NCI-H526 (cell line): ENCODE data around the gene CHRM3.

Experiments used
- DNase-seq, 2 experiments: peaks; one replicate each; lab custom pipeline; 2025; lab: John Stamatoyannopoulos, UW

Gene CHRM3

DNA sequence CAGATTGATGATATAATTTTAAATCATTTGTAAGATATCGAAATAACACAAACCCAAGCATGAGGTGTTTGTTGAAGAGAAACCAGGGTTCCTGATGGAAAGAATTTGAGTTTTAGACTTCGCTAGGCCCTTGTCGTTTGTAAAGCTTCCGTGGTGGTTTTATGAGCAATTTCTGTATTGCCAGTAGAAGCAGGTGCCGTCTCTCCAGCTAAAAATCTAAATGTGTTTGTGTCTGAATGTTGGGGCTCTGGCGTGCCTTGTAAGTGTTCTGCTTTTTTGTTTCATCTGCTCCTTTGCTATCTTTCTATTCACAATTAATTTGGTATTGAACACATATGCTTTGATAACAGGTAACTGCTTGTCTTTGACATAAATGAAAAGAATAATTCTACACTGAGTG lies 27.5 kb downstream of the CHRM3 start:
- DNase-seq: no peak

DNA sequence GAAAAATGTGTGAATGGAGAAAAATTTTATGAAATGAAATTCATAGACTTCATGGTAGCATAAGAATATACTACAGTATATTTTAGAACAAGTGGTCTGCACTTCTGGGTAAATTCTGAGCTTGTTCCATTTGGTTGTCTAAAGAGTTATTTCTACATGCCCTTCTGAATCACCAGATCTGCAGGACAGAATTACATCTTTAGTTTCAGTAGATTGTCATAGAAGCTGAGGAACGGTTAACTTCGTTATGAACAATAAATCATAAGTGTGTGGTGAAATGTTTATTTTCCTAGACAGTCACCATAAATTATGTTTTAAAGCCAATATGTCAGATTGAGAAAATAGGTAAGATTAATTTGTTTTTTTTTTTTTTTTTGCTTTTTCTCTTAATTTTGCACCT lies 30.9 kb downstream of the CHRM3 start:
- no peak for DNase-seq

DNA sequence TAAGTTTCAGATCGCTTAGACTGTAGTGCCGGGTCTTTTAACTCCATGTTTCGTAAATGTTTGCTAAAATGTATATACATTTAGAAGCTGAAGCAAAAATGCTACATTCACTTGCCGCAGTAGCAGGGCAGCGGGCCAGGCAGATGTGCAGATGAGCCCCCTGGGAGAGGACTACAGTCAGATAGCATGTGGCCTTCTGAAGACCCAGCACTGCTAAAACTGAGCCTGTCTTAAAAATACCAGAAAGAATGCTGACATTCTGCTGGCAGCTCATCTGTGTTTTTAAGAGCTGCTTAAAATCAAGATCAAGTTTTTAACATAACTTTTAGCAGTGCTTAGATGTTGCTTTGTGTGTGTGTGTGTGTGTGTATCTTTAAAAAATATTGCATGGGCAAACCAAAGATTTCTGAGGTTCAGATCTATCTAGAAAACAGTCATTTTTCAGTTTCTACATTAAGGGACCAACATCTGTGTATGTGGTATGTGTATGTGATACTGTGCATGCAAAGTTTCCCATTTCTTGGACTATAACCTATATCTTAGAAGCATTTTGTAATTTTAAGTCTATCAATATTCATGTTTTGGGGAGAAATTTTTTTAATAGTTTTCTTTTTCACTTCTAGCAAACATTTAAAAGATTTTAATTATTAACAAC lies 31.7 kb downstream of the CHRM3 start:
- DNase-seq: no peak

DNA sequence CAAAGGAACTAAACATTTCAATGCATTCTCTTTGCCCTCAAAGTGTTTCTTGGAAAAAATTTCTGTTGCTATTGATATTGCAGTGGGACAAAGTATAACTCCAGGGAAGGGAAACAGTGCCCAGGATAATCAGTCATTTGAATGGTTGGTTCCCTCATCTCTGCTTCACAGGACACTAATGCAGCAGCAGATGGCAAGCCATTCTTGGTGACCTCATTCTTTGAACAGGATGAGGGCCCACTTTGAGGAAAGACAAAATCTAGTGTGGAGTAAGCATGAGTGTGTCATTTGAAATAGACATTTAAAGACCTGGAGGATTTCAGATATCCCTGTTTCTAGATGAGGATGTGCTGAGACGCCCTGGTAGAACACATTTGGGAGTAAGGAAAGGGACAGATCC lies 32.3 kb downstream of the CHRM3 start:
- DNase-seq: no peak

DNA sequence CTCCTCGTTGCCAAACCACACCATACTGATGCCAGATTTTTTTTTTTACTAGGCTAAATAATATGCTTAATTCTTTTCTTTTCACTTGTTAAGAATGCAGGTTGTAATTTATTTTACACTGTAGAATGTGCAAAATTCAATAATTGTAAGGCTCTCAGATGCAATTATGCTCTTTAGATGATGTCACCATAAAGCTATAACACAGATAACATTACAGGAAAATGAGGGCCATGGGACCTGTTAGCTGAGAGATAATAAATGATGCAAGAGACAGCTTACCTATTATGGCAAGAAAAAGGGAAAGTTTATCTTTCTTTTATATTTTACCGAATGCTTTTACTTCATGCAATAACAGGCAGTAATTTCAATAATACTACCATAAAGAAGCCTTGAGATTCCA lies 35.4 kb downstream of the CHRM3 start:
- no peak for DNase-seq

DNA sequence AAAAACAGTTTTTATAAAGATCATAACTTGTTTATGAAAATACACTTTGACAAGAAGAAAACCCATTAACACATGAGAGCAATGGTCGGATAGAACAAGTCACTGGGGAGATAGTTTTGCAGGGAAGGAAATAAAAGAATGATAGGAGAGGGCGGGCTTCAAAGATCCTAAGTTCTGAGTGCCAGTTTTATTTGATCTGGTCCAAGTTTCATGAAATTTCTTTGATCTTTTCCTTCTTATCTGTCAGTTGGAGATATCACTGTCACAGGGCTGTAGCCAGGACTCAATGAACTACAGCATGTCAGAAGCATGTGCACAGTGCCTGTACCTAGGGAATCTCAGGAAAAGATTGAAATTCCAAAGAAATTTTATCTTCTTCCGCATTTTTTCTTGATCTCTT lies 36.5 kb downstream of the CHRM3 start:
- no peak for DNase-seq

DNA sequence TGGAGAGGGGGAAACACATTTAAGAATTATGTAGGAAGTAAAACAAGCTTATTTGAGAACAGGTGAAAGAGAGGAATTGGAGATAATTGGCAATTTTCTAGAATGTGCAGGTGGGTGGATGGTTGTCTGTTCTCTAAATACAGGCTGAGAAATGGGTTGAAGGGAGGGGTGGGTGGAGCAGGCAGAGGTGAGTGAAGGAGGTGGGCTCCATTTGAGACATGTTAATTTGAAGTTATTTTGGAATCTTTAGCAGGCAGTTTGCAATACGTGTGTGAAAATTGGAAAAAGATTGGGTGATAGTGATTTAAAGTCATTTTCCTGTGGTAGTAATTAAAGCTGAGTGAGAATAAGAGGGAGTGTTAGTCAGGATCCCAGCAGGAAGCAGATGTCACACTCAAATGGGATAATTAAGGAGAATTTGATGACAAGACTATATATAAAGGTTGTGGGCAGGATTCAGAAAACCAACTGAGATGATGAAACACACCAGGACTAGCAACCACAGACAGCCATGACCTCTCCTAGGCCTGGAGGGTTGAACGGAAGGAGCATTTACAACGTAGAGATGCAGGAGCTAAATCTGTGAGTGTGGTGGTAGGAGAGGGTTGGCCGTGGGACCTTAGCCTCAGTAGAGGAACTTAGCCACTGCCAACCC lies 40.6 kb downstream of the CHRM3 start:
- no peak for DNase-seq

DNA sequence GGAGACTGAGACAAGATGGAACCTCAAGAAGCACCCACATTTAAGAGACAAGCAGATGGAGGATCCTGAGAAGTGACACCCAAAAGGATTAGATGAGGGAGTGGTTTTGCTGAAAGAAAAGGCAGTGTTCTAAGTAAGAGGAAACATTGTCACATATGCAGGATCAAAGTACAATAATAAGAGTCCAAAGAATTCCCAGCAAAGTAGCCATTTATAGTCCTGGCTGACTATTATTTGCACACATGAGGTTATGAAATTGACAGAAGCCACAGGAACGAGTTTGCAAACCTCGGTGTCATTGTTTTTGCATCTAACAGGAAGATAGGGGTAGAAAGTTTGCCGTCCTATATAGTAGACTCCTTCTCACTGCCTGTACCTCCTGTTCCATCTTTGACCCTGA lies 41.3 kb downstream of the CHRM3 start:
- DNase-seq: no peak

DNA sequence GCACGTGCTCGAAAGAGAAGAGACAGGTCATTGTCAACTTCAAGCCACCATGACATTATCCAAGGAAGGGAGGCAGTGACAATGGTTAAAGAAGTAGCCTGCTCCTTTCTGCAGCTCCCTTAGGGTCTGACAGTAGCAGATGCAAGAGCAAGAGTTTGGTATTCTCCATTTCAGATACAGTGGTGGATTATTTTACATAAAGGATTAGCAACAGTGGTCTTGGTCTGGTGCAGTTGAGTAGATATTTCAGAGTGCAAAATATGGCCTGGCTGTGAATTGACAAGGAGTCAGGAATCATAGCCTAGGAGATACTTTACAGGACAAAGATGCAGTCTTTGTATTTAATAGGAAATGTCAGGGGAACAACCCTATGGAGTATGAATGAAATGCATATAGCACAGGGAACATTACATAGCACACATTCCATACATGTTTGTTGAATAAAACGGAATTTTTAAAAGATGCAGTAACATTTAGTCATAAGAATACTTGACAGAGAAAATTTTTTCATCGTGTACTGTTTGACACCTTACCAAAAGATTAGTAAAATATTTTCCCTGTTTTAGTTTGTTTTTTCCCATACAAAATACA lies 41.8 kb downstream of the CHRM3 start:
- no peak for DNase-seq

DNA sequence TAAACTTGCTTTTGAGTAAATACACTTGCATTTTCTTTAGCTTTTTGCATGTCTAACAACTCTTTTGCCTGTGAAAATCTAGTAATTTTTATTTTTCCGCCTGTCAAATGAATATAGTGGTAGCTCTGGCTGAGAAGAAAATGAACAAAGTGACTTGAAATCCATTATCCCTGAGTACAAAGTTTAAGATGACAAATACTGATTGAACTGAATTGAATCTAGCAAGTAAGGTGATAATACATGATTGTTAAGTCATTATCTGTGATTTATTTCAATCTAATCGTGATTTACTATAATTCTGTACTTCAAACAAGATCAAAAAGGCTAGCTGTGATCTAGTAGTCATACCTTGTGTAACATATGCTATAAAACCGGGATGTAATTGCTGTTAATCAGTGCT lies 42.8 kb downstream of the CHRM3 start:
- no peak for DNase-seq

DNA sequence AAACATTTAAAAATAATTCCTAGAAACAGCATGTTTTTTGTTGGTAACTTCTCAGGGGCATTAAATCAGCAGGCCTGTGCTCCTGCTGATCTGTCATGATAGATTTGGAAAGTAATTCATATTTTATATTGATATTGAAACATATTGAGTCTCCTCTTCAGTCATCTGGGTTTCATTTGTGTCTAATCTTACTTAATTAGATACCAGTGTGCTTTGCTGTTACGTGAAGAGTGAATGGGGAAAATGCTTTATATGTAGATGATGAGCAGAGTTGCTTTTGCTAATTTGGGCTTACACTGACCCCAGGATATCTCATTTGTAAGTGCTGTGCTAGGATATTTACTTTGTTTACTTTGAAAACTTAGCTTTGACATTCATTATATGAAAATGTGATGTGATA lies 45.9 kb downstream of the CHRM3 start:
- no peak for DNase-seq

DNA sequence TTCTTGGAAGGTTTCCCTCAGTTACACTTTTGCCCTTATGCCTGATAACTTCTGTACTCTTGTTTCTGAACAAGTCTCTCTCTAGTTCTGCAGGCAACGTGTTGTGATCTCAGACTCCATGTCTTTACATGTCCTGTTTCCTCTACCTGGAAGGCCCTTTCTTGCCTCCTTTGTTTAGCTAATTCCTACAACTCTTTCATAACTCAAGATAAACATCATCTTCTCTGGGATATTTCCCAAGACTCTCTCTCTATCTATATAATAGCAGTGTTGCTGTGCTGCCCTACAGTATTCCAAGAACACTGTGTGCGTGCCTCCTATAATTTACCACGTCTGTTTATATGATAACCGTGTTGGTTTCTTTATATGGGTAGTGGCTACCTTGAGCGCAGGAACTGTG lies 47.8 kb downstream of the CHRM3 start:
- no peak for DNase-seq
